Panc1 (cell line): ENCODE data around the gene KRTAP5-11.

Experiments used
- POLR2AphosphoS5 ChIP-seq: IDR thresholded peaks from 2 replicates; pipeline ENCODE4 v1.6.1; 2012; ENCODE audit warnings: mild to moderate bottlenecking, low read depth, low read length, moderate library complexity
- TF ChIP-seq, protein P1 (sequence below): fragments of 450-650 bp; IDR thresholded peaks from 2 replicates; pipeline ENCODE4 v1.5.1; 2017; ENCODE audit warnings: mild to moderate bottlenecking
- TF ChIP-seq, protein P2 (sequence below), 2 experiments: IDR thresholded peaks; 2 replicates each; pipeline ENCODE4 v1.6.1; 2011 to 2012; ENCODE audit warnings: low read depth in 2 of 2, control low read depth in 1 of 2, low read length in 1 of 2, mild to moderate bottlenecking in 1 of 2, moderate library complexity in 1 of 2; ENCODE audit not compliant: insufficient read depth in 1 of 2

DNA sequence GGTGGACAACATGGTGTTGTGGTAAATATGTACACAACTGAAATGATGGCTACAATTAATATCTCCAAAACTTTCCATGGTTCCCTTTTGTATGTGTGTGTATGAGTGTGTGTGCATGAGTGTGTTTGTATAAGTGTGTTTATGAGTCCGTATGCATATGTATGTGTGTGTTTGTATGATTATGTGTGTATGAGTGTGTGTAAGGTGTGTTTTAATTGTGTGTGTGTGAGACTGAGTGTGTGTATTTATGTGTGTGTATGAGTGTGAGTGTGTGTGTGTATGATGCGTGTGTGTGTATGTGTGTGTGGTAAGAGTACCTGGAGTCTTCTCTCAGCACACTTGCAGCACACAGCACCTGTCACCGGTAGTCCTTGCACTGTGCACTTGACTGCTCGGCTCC is 26.7 kb downstream of the KRTAP5-11 start:
- no peak for TF ChIP-seq POLR2AphosphoS5
- TF ChIP-seq, protein P1, sequence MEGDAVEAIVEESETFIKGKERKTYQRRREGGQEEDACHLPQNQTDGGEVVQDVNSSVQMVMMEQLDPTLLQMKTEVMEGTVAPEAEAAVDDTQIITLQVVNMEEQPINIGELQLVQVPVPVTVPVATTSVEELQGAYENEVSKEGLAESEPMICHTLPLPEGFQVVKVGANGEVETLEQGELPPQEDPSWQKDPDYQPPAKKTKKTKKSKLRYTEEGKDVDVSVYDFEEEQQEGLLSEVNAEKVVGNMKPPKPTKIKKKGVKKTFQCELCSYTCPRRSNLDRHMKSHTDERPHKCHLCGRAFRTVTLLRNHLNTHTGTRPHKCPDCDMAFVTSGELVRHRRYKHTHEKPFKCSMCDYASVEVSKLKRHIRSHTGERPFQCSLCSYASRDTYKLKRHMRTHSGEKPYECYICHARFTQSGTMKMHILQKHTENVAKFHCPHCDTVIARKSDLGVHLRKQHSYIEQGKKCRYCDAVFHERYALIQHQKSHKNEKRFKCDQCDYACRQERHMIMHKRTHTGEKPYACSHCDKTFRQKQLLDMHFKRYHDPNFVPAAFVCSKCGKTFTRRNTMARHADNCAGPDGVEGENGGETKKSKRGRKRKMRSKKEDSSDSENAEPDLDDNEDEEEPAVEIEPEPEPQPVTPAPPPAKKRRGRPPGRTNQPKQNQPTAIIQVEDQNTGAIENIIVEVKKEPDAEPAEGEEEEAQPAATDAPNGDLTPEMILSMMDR, result no peak
- TF ChIP-seq, protein P2, sequence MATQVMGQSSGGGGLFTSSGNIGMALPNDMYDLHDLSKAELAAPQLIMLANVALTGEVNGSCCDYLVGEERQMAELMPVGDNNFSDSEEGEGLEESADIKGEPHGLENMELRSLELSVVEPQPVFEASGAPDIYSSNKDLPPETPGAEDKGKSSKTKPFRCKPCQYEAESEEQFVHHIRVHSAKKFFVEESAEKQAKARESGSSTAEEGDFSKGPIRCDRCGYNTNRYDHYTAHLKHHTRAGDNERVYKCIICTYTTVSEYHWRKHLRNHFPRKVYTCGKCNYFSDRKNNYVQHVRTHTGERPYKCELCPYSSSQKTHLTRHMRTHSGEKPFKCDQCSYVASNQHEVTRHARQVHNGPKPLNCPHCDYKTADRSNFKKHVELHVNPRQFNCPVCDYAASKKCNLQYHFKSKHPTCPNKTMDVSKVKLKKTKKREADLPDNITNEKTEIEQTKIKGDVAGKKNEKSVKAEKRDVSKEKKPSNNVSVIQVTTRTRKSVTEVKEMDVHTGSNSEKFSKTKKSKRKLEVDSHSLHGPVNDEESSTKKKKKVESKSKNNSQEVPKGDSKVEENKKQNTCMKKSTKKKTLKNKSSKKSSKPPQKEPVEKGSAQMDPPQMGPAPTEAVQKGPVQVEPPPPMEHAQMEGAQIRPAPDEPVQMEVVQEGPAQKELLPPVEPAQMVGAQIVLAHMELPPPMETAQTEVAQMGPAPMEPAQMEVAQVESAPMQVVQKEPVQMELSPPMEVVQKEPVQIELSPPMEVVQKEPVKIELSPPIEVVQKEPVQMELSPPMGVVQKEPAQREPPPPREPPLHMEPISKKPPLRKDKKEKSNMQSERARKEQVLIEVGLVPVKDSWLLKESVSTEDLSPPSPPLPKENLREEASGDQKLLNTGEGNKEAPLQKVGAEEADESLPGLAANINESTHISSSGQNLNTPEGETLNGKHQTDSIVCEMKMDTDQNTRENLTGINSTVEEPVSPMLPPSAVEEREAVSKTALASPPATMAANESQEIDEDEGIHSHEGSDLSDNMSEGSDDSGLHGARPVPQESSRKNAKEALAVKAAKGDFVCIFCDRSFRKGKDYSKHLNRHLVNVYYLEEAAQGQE (IDR thresholded peaks at IDR 0.05; ENCODE audit: insufficient read depth in 1 of 2, low read depth in 2 of 2, low read length in 1 of 2), result no peak
